Measurements from ENCODE around the gene CAVIN3.

CAVIN3 gene, protein sequence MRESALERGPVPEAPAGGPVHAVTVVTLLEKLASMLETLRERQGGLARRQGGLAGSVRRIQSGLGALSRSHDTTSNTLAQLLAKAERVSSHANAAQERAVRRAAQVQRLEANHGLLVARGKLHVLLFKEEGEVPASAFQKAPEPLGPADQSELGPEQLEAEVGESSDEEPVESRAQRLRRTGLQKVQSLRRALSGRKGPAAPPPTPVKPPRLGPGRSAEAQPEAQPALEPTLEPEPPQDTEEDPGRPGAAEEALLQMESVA

DNA sequence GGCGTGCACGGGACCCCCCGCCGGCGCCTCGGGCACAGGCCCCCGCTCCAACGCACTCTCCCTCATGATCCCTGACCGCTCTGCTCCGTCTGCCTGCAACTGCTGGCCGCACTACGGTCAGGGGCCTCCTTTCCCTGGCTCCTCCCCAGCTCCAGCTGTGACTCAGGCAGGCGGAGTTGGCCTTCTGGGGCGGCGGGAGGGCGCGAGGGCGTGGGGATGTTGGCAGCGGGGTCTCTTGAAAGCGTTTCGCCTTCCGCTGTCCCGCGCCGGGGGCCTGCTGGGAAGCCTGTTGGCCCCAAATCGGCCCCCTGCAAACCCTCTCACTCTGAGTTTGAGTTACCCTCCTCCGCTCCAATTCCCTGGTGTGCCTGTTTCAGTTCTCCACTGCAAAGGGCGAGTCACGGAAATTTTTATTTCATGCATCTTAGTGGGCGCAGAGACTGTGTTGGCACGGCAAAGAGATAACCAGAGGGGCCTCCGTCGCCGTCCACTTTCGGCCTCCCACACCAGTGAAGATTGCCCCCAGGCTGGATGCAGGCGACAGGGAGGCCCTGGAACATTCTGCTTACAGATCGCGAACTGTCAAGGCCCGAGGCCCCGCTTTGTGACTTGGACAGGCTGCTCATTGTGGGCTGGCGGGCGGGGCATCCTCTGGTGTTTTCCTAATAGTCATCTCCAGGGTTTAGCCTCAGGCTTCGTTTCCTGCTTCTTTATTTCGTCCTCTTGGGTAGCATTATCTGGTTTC is at the start of gene CAVIN3:
TSS of gene CAVIN3 (minus strand) at position 91 of the 745 bp plus-strand sequence. CDS start at position 66, 25 bp downstream.
- no peaks in the 10 kb centered on the region for H3K27me3 ChIP-seq (ENCODE audit: control insufficient read depth, insufficient read depth, low read length)
- H3K9me3 ChIP-seq (ENCODE audit: control insufficient read depth, low read length) = no peaks in the 10 kb centered on the region
- peak within 1 kb of the TSS; percentile 66 for H3K27ac ChIP-seq
- H3K36me3 ChIP-seq (ENCODE audit: control insufficient read depth, insufficient read depth, low read length) = no peaks in the 10 kb centered on the region
- H3K79me2 ChIP-seq = no peaks in the 10 kb centered on the region
- peak within 1 kb of the TSS; percentile 27 for H3K4me3 ChIP-seq (ENCODE audit: low read depth, low read length)
- peak within 1 kb of the TSS; percentile 35 for H3K4me2 ChIP-seq (ENCODE audit: low read length)
- H3K9ac ChIP-seq = no peak within 1 kb of the TSS
- H3K4me1 ChIP-seq = no peaks in the 10 kb centered on the region
- TF ChIP-seq, protein P1, sequence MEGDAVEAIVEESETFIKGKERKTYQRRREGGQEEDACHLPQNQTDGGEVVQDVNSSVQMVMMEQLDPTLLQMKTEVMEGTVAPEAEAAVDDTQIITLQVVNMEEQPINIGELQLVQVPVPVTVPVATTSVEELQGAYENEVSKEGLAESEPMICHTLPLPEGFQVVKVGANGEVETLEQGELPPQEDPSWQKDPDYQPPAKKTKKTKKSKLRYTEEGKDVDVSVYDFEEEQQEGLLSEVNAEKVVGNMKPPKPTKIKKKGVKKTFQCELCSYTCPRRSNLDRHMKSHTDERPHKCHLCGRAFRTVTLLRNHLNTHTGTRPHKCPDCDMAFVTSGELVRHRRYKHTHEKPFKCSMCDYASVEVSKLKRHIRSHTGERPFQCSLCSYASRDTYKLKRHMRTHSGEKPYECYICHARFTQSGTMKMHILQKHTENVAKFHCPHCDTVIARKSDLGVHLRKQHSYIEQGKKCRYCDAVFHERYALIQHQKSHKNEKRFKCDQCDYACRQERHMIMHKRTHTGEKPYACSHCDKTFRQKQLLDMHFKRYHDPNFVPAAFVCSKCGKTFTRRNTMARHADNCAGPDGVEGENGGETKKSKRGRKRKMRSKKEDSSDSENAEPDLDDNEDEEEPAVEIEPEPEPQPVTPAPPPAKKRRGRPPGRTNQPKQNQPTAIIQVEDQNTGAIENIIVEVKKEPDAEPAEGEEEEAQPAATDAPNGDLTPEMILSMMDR (IDR thresholded peaks at IDR 0.05) = no peak
- peak within 1 kb of the TSS; percentile 58 for H2AFZ ChIP-seq

DNA sequence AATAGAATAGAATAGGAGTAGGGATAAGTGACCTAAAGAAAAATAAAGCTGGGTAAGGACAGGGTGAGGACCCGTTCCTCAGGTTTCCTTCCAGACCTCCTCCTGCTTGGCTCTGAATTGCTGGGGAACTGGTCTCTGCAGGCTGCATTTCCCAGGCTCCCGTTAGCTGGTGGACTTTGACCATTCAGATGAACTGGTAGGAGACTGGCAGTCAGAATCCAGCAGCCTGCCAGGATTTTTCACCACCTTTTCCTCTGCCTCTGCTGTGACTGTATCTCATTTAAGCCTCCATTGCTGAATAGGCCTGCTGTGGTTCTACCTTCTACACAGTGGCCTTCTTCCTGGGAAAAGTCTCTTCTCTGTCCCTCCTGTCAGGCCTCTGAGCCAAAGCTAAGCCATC is 45.4 kb upstream of the CAVIN3 start:
- Histone ChIP-seq H3K36me3 (ENCODE audit: control insufficient read depth, insufficient read depth, low read length) (no peaks in the 10 kb centered on the region), H3K27ac (no peak overlapping the region), H3K27me3 (ENCODE audit: control insufficient read depth, insufficient read depth, low read length) (no peaks in the 10 kb centered on the region), H3K4me3 (ENCODE audit: low read depth, low read length) (no peak overlapping the region), H3K79me2 (no peaks in the 10 kb centered on the region), H3K9ac (no peak overlapping the region), H3K4me2 (ENCODE audit: low read length) (no peak overlapping the region), H3K9me3 (ENCODE audit: control insufficient read depth, low read length) (no peaks in the 10 kb centered on the region), H3K4me1 (no peaks in the 10 kb centered on the region), H2AFZ (no peak overlapping the region)
- TF ChIP-seq, protein P1 (IDR thresholded peaks at IDR 0.05) = no peak

DNA sequence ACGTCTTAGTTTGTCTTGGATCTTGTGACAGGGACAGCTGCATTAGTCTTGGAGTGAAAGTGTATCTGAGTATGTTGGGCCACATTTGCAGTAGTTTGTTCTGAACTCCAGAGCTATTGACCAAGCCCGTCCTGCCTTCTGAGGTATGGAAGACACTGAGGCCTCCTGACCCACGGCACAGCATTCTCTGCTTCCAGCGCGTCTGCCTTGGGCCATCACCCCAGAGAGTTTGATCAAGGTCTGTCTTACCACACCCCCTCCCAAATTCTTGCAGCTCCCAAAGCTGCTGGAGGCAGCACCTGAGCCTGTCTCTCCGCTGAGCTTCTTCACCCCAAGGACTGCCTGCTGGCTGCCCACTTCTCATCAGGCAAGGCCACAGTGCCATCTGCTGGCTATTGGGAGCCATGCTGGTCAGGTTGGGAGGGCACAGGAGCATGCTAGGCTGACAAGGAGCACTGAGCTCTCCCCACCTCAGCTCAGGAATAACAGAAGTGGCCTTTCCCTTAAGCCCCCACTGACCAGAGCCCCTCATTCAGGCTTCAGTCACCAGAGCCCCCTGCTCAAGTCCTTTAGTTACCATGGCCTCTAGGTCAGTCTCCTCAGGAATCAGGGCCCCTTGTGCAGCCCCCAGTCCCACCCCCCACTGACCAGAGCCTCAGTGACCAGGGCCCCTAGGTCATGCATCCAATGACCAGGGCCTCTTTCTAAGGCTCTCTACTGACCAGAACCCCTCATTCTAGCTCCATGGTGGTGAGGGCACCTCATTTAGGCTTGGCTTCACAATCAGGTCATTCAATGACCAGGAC is 42.8 kb upstream of the CAVIN3 start:
- Histone ChIP-seq H3K27me3 (ENCODE audit: control insufficient read depth, insufficient read depth, low read length) (no peaks in the 10 kb centered on the region), H3K4me1 (no peaks in the 10 kb centered on the region), H3K4me3 (ENCODE audit: low read depth, low read length) (no peak overlapping the region), H3K27ac (no peak overlapping the region), H3K36me3 (ENCODE audit: control insufficient read depth, insufficient read depth, low read length) (no peaks in the 10 kb centered on the region), H3K79me2 (no peaks in the 10 kb centered on the region), H3K9me3 (ENCODE audit: control insufficient read depth, low read length) (no peaks in the 10 kb centered on the region), H3K9ac (no peak overlapping the region), H3K4me2 (ENCODE audit: low read length) (no peak overlapping the region), H2AFZ (no peak overlapping the region)
- TF ChIP-seq, protein P1 (IDR thresholded peaks at IDR 0.05) = peak; percentile 73

DNA sequence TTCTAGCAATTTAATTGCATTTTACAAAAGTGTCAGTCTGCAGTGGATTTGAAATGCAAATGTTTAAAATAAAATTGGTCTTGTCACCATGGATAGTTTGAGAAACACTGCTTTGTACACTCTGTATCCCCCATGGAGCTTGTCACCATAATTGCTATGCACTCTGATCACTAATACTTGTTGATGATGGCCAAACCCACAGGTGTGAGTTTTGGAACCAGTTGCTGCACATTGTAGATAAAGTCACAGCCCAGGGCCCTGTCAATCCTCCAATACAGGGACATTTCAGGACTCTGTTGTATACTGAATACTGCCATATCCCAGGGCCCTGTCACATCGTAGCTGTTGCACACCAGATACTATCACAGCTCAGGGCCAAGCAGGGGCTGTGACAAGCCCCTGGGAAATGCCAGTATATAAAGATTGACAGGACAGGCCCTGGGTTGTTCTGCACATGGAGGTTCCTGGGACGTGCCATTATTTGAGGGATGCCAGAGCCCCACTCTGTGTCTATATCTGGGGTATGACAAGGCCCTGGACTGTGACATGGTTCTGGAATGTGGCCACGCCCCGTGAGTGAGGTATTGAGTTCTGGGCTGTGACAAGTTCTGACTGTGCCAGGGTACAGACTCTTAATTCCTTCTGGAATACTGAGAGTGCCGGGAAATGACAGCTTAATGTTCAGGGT is 42.0 kb upstream of the CAVIN3 start:
- Histone ChIP-seq H3K4me3 (ENCODE audit: low read depth, low read length) (no peak overlapping the region), H3K27ac (no peak overlapping the region)

More for the DNA sequence above, 42.0 kb upstream of the CAVIN3 start:
- no peak overlapping the region for H2AFZ ChIP-seq
- no peaks in the 10 kb centered on the region for H3K36me3 ChIP-seq (ENCODE audit: control insufficient read depth, insufficient read depth, low read length)
- no peak overlapping the region for H3K9ac ChIP-seq
- TF ChIP-seq, protein P1 (IDR thresholded peaks at IDR 0.05) = no peak
- H3K27me3 ChIP-seq (ENCODE audit: control insufficient read depth, insufficient read depth, low read length) = no peaks in the 10 kb centered on the region
- H3K4me1 ChIP-seq = no peaks in the 10 kb centered on the region
- no peaks in the 10 kb centered on the region for H3K9me3 ChIP-seq (ENCODE audit: control insufficient read depth, low read length)
- no peaks in the 10 kb centered on the region for H3K79me2 ChIP-seq
- H3K4me2 ChIP-seq (ENCODE audit: low read length) = no peak overlapping the region

Data from parathyroid adenoma (tissue), 2 donors.